NCI-H1105 (cell line): Measurements from ENCODE around the gene FARP1.

ENCODE experiments used
- DNase-seq: peaks from one replicate; lab custom pipeline; 2025; lab: John Stamatoyannopoulos, UW

Gene FARP1

DNA sequence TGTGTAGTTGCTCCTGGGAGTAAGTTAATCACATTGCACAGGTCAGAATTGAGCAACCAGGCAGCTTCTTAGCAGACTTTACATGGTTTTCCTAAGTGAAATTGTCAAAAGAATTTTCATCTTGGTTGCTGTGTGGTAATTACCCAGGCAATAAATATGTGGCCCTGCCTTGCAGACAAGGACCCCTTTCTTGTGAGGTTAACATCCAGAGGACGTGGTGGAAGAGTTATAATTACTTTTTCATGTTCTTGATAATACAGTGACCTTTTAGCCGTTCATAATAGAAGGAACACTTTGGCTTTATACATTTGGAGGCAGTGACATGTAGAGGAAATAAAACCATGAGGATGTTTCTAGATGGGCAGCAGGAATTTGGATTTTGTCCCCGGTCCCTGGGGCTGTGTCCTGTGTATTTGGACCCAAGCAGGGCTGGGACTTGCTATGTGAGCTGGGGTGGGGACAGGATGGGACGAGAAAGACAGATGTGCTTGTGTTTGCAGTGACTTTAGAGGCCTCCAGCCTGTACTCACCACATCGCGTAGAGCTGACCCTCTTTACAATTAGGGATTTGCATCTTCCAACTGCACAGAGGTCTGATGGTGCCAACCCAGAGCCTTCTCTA is 277.8 kb downstream of the FARP1 start:
- DNase-seq, result no peak

DNA sequence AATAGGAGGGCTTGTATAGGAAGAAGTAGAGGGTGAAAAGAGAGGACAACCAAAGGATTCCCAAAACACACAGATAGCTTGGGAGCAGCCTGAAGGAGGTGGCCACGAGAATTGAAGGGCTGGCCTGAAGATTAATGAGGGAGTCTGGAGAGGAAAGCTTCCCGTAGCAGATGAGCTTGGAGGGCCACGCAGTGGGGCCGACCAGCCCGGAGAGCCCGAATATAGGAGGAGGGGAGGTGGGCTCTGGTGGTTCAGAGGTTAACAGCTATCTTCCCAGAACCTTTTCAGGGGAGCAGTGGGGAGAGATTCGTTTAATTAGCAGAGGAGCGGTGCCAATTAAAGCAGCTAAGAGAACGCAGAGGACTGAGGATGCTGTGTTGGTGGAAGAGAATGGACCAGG is 279.2 kb downstream of the FARP1 start:
- no peak for DNase-seq

DNA sequence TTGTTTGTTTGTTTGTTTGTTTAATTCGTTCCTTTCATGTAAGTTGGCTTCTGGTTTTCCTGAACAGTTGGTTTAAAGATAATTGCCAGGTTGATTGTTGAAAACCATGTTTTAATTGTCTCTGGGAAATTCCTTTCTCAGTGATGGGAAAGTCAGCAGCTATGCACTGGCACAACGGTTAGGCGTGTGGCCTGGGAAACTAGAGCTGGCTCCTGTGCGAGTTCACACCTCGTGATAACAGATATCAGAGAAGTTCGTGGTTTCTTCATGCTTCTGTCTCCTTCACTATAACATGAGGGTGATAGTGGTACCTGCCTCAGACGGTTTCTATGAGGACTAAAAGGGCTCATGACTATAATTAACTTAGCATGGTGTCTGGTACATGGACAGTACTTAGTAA is 280.5 kb downstream of the FARP1 start:
- no peak for DNase-seq

DNA sequence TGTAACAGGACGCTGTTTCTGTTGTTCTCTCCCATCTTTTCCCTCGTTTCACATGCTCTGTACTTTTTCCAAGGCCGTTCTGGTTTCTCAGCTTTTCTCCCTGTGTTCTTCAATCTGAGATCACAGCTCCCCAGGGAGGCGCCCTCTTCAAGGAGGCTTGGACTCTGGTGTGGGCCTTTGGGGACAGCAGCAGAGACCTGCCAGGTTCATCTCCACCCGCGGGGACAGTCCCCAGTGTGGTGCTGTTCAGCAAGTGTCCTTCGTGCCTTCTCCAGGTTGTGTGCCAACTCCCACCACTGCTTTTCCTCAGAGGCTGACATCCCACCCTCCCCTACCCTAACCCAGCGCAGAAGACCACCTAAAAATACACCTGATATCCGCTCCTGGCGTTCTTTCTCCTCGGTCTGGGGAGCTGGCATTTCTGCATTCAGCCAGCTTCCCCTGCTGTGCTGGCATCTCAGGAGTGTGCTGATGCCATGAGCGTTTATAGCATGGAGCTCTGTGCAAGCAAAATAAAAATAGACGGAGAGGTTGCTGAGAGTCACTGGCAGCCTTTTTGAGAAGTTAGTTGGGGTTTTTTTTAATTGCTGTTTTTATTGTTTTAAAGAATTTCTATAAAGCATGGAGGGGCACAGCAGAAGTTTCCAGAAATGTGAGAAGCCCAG is 284.6 kb downstream of the FARP1 start:
- no peak for DNase-seq

DNA sequence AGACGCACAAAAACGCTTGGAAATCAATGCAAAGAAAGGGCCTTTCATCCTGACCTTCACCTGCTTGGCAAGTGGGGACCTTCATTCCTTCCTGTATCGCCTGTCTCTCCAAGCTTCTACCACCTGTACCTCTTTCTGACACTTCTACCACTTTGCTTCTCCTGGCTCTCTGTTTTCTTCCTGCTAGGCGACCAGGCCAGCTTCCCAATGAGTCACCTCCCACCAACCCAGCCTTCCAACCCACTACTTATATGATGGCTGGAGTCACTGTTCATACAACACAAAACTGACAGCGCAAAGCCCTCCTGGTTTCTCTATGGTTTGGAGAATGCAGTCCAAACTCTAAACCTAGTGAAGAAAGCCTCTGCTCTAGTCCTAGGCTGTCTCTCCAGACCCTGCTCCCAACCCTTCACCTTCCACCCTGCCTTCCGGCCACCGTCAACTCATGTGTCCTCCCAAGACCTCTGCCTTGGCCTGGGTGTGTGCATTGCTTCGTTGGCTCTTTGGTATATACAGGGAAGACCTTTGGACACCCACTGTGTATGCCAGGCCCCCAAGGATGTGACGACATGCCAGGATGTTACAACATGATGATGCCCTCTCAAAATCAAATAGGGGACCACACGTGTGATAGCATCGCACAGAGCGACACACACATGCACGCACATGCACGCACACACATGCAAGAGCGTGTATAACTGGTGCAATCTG is 285.5 kb downstream of the FARP1 start:
- DNase-seq, result no peak

DNA sequence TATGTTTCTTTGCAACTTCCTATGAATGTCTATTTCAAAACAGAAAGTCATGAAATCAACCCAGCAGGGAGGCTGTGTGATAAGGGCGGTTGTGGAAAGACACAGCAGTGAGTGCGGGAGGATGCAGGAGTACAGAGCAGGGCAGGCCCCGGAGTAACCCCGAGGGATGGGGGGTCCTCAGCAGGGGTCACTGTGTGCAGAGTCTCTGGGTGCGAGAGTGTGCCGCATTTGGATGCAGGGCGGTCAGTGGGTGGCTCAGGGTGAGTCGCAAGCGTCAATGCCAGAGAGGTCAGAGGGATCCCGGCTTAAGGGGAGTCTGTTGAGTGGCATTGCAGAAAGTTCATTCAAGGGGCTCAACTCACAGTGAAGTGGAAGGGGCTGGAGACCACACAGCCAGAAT is 286.2 kb downstream of the FARP1 start:
- DNase-seq, result no peak

DNA sequence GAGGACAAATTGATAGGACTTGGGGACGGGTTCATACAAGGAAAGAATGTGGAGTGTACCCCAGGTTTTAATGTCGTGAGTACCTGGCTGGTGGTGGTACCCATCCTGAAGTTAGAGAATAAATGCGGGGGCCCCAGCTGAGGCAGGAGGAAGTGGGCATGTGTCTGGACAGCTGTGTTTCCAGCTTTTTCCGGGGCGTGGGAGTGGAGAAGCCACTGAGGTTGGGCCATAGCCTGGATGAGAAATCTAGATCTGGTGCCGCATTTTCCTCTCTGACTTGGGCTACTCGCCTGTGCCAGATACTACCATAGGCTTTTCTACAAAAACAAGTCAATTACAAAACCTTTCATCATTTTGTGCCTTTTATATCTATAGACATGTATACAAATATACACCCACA is 286.6 kb downstream of the FARP1 start:
- DNase-seq, result no peak

DNA sequence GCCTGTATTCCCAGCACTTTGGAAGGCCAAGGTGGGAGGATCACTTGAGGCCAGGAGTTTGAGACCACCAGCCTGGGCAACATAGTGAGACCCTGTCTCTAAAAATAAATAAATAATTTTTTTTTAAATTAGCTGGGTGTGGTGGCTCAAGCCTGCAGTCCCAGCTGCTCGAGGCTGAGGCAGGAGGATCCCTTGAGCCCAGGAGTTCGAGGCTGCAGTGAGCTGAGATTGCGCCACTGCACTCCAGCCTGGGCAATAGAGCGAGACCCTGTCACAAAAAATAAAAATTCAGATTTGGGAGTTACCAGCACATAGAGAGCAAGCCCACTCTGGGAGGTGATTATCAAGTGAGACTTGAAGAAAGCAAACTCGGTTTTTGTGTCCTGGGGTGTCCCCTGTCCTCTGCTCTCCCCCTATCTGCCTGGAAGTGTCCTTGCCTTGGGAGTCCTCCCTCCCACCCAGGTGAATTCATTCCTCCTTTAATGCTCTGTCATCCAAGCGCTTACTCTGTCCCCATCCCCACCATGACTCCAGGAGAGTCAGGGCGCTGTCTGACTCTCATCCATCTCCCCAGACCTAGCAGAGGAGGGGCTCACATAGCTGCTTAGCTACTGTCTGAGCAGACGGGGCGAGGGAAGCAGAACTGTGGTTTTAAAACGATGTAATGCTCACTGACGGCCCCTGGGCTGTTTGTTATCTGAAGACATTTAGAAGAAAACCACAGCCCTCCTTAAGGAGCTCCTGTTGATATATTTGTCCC is 287.3 kb downstream of the FARP1 start:
- DNase-seq, result no peak

DNA sequence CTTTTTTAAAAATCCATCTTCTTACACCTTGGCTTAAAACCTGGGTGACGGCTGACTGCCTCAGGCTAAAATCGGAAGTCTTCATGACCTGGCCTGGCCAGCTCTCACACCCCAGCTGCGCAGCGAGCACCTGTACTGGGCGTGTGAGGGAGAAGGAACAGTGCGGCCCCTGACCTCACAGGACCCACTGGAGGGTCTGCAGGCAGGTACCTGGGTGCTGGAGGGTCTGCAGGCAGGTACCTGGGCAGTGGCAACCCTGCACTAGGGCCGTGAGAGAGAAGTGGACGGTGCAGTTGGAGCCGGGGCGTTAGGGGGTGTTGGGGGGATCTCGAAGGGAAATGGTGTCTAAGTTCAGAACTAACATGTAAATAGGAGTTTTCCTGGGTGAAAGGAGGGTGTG is 289.7 kb downstream of the FARP1 start:
- DNase-seq, result no peak

DNA sequence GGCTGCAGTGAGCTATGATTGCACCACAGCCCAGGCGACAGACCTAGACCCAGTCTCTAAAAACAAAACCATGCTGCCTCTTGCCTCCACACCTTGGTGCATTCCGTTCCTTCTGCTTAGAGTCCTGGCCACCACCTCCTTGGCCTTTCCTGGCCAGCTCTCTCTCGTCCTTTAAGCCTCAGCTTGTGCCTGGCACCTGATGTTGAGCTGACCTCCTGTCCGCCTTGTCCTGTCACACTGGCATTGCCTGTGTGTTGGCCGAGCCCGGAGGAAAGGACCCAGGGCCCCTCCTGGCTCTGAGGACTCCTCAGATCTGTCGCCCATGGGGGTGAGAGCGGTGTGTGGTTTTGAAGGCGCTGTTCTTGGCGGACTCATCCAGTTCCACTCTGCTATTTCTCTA is 290.8 kb downstream of the FARP1 start:
- no peak for DNase-seq

DNA sequence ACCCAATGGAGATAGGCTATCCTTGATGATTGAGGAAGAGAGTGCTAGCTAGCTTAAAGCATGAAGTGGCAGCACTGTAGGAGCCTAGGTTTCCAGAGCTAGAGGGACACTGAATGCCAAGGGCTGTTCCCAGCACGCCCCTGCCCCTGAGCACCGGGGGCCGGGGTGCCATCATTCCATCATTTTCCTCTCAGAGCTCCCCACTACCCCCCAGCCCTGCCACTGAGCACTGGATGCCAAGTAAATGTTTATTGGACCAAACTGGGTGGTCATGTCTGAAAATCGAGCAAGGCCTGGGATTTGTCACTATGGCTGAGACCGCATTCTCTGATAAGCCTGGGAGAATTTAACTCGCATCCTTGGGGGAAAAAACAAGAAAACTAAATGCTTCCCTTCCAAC is 291.2 kb downstream of the FARP1 start:
- no peak for DNase-seq

DNA sequence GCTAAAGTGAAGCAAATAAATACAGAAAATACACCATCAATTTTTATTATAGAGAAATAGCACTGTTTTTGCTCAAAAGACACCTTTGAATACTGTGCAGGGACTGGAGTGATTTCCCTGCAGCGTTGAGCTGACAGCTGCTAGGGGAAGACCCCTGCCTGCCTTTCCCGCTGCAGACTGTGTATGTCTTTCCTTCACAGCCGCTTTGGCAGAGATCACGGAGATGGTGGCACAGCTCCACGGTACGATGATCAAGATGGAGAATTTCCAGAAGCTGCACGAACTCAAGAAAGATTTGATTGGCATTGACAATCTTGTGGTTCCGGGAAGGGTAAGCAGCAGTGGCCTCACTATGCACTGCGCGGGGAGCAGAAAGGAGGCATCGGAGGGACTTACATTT is 292.5 kb downstream of the FARP1 start:
- no peak for DNase-seq

DNA sequence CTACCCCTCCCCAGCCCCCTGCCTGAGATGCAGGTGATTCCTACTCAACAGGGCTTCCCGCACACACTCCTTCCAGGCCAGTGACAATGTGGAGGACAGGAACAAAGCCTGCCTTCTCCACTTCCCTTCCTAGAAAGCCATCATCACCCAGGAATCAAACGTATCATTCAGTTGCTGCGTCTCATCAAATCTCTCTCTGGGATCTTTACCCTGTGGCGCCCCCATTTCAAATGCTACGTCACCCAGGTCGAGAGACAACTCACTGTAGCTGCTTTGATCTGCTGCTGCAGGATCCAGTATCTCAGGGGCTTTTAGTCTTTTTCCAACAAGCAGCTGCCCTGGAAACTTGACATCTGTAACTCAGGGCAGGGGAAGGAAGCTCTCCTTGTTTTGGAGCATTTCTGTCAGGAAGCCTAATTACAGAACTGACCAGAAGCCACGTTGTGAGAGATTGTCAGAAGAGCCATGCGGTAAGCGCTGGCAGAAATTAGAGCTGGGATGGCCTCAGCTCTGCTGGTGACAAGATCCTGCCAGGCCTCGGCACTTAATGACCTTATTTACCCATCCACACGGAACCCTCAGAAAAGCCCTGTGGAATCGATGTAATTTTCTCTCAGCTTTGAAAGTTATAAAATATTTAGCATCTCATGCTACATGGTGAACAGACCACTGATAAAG is 293.5 kb downstream of the FARP1 start:
- no peak for DNase-seq

DNA sequence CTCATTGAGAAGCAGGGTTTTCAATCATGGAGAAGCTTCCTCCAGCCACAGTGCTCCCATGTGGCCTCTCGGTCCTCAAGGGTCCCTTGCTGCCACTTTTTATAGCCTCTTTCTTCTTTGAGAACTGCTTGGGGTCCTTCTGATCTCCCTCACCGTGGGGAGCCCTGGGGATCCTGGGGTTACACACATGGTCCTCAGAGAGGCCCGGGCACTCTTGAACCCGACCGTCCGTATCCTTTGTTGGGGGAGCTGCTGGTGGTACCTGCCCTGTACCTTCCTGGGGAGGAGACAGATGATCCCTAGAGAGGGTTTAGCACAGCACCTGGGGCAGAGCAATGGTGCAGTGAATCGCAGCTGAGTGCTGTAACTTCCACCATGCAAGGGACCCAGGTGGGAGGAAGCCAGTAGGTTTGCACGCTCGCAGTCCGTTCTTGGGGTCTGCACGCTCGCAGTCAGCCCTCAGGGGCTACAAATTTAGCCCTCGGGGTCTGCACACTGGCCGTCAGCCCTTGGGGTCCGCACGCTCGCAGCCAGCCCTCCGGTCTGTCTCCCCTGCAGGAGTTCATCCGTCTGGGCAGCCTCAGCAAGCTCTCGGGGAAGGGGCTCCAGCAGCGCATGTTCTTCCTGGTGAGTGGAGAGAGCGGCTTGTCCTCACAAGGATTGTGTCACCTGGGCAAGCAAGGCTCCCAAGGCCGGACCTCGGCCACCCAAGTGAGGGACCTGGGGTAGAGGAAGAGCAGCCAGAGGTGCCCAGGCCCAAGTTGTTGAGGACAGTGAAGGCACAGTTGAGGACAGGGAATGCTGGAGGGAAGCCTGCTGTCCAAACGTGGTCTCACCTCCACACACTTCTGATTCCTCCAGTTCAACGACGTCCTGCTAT is 295.6 kb downstream of the FARP1 start:
- DNase-seq, result no peak

DNA sequence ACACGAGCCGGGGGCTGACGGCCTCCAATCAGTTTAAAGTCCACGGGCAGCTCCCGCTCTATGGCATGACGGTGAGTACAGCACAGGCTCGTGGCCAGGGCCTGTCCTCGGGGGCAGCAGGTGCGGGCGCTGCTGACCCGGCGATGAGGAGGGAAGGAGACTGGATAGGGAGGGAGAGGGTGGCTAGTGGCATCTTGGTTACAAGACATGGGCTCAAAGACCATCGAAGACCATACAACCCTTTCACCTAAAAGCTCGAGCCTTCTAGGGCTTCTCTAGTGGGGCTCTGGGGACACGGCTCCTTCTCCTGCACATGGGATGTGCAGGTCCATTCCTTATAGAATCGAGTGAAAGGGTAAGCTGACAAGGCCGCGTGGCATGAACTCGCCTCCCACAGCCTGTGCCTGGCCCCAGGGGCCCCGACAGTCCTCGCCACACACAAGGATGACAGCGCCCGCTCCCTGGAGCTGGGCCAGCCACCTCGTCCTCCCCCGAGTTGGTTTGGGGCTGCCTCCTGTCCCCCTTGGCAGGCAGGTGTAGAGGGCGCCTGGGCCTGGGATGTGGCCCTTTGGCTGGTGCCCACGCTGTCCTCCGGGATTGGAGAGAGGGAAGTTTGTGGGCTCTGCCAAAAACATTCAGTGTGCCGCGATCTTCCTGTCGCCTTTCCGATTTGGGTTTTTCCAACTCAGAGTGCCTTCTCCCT is 296.4 kb downstream of the FARP1 start:
- DNase-seq, result no peak

DNA sequence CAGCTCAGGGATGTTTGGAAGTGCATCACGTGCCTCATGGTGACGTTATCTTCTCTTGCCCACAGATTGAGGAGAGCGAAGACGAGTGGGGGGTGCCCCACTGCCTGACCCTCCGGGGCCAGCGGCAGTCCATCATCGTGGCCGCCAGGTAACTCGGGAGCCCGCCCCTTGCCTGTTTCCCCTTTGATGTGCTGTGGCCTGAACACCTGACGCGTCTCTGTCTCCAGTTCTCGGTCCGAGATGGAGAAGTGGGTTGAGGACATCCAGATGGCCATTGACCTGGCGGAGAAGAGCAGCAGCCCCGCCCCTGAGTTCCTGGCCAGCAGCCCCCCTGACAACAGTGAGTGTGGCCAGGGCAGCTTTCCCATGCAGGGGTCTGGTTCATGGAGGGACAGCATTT is 297.0 kb downstream of the FARP1 start:
- no peak for DNase-seq

DNA sequence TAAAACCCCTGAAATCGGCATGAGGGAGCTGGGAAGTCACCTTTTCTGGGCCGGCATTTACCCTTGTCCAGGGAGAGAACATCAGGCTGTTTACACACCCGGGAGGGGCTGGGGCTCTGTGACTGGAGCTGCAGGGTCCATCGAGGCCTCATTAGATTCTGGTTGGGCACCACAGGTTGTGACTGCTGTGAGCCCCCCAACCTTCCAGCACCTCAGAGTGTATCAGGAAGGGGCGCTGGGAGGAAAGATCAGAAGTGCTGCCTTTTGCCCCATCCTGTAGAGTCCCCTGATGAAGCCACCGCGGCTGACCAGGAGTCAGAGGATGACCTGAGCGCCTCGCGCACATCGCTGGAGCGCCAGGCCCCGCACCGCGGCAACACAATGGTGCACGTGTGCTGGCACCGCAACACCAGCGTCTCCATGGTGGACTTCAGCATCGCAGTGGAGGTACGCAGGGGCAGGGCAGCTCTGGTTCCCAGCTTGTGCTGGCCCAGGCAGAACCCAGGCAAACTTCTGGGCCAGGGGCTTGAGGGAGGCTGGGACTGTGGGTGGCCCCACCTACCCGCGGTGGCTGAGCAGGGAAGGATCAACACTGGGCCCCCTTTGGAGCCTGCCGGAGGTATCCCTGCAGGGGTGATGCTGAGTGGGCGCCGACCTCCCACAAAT is 297.6 kb downstream of the FARP1 start:
- DNase-seq, result no peak

DNA sequence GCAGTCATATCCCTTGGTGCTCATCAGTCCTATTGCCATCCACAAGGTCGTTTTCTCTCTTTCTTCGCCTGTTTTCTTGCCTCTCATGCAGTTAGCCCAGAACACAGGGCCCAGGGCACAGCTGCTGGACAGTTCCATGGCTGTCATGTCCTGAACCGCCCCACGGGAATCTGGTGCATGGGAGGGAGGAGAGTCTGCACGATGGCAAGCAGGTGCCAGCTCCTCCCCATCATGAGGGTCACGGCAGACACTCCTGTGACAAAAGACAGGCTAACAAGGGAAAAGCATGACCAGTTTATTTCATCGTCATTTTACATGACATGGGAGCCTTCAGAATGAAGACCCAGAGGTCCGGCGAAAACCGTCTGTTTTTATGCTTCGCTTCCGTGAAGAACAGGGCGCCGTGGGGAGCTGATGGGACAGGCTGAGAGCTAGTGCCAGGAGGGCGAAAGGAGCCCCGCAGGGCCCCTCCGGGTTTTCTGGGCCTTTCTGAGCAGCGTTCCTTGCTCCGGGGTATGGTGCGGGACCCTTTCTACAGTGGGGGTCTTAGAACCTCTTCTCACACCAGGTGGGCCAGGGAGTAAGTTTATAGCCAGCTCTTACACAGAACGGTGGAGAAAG is 298.3 kb downstream of the FARP1 start:
- no peak for DNase-seq

DNA sequence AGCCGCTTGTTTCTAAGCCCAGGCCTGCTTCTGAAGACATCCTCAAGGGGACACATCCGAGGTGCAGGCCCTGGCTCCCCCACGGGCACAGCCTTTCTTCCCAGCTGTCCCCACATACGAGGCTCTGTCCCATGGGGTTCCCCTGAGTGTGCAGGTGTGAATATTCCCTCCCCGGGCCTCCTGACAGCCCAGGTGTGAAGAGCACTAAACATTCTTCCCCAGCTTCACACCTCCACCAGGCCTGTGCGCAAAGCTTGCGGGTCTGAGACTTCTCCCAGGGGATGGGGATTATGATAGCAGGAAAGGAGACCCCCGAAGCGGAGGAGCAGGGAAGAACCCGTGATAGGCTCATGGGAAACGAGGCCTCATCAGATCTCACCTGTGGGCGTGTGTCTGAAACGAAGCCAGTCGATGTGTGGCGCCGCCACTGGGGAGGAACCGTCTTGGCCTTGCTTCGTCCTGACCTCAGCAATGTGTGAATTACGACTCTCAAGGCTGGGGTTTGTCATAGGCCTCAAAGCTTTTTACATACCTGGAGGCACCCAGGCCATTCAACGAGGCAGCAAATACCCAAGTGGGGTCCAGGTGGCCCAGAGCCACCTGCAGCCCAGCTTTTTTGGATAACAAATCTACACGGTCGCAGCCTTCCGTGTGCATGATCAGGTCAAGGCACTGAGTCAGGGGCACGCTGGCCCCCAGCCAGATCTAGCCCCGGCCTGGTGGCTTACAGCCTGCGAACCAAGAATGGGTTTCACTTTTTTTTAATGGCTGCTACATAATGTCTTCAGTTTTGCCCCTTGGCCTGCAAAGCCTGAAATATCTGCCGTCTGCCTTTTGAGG is 299.7 kb downstream of the FARP1 start:
- no peak for DNase-seq
